Measurements from ENCODE around the gene ZNF154. TPM values are rescaled to one million over a fixed set of nuclear protein-coding genes. Genes with fewer than 3 reads are reported as not detected.

The ZNF154 gene
- total RNA-seq, 4 donors from 2014 or later, result 1.1 to 2.2 (median 1.8) TPM

GRCh38 chr19:57720878-57721277, 11.9 kb upstream of the ZNF154 start:
- intact Hi-C loops (cut with DNase I; ENCODE audit: low total_unique reads), result no loop called here
- H3K36me3 ChIP-seq, result peaks cover 0 to 41% (median 17%) of the 10 kb centered on the region in 4 donors
- DNase-seq, result no peak
- no peak overlapping the region for H3K27ac ChIP-seq
- no peak overlapping the region for H3K4me3 ChIP-seq
- 99 to 100% methylated on average over 2 to 10 of the region's 10 CpGs for WGBS, 2 donors (ENCODE audit: low coverage in 1 of 2)
- peaks cover 59 to 80% of the 10 kb centered on the region in 2 donors for H3K9me3 ChIP-seq
- TF ChIP-seq EP300 (IDR thresholded peaks at IDR 0.05; ENCODE audit: low read depth) (no peak), POLR2A (IDR thresholded peaks at IDR 0.05) (no peak)
- no peaks in the 10 kb centered on the region for H3K27me3 ChIP-seq
- in situ Hi-C loops (cut with MboI; ENCODE audit: low pct_ligation_motif_present in 1 of 4, low pct_unique_long_range_greater_than_20kb in 1 of 4, low sequenced_read_pairs in 3 of 4), result no loop called here
- H3K4me1 ChIP-seq, result no peaks in the 10 kb centered on the region

GRCh38 chr19:57719901-57720519, 11.0 kb upstream of the ZNF154 start:
- no peak for DNase-seq
- Histone ChIP-seq H3K27ac (no peak overlapping the region), H3K27me3 (no peaks in the 10 kb centered on the region), H3K4me1 (no peaks in the 10 kb centered on the region), H3K36me3 (peaks cover 0 to 41% (median 17%) of the 10 kb centered on the region in 4 donors), H3K4me3 (no peak overlapping the region), H3K9me3 (peaks cover 52 to 73% of the 10 kb centered on the region in 2 donors)
- intact Hi-C loops (cut with DNase I; ENCODE audit: low total_unique reads) (no loop called here), in situ Hi-C loops (cut with MboI; ENCODE audit: low pct_ligation_motif_present in 1 of 4, low pct_unique_long_range_greater_than_20kb in 1 of 4, low sequenced_read_pairs in 3 of 4) (no loop called here)
- TF ChIP-seq POLR2AphosphoS5 (IDR thresholded peaks at IDR 0.05) (no peak), EP300 (IDR thresholded peaks at IDR 0.05; ENCODE audit: low read depth) (no peak), POLR2A (IDR thresholded peaks at IDR 0.05) (no peak)
- TF ChIP-seq, protein P1, sequence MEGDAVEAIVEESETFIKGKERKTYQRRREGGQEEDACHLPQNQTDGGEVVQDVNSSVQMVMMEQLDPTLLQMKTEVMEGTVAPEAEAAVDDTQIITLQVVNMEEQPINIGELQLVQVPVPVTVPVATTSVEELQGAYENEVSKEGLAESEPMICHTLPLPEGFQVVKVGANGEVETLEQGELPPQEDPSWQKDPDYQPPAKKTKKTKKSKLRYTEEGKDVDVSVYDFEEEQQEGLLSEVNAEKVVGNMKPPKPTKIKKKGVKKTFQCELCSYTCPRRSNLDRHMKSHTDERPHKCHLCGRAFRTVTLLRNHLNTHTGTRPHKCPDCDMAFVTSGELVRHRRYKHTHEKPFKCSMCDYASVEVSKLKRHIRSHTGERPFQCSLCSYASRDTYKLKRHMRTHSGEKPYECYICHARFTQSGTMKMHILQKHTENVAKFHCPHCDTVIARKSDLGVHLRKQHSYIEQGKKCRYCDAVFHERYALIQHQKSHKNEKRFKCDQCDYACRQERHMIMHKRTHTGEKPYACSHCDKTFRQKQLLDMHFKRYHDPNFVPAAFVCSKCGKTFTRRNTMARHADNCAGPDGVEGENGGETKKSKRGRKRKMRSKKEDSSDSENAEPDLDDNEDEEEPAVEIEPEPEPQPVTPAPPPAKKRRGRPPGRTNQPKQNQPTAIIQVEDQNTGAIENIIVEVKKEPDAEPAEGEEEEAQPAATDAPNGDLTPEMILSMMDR (IDR thresholded peaks at IDR 0.05), result no peak
- 94% methylated on average over 4 of the region's 4 CpGs; no CpG with 5 or more reads in 1 of the 2 donors for WGBS, 2 donors (ENCODE audit: low coverage in 1 of 2)

- no peak overlapping the region for H3K4me3 ChIP-seq
- peaks cover 49 to 68% of the 10 kb centered on the region in 2 donors for H3K9me3 ChIP-seq
Measured at GRCh38 chr19:57719424-57719823, 10.4 kb upstream of the ZNF154 start.

GRCh38 chr19:57712222-57712621, 3.2 kb upstream of the ZNF154 start:
- Histone ChIP-seq H3K27me3 (no peaks in the 10 kb centered on the region), H3K27ac (no peak overlapping the region), H3K9me3 (peaks cover 22 to 38% of the 10 kb centered on the region in 2 donors), H3K36me3 (no peaks in the 10 kb centered on the region), H3K4me3 (no peak overlapping the region), H3K4me1 (peaks cover 0 to 3% (median 0%) of the 10 kb centered on the region in 4 donors)
- no peak for DNase-seq
- in situ Hi-C loops (cut with MboI; ENCODE audit: low pct_ligation_motif_present in 1 of 4, low pct_unique_long_range_greater_than_20kb in 1 of 4, low sequenced_read_pairs in 3 of 4) (no loop called here), intact Hi-C loops (cut with DNase I; ENCODE audit: low total_unique reads) (no loop called here)
- TF ChIP-seq, protein P1 (IDR thresholded peaks at IDR 0.05), result no peak
- TF ChIP-seq POLR2AphosphoS5 (IDR thresholded peaks at IDR 0.05), result no peak
- no peak for TF ChIP-seq EP300 (IDR thresholded peaks at IDR 0.05; ENCODE audit: low read depth)
- no peak for TF ChIP-seq POLR2A (IDR thresholded peaks at IDR 0.05)
- WGBS, 2 donors (ENCODE audit: low coverage in 1 of 2), result 71 to 73% methylated on average over 1 of the region's 1 CpG

More at GRCh38 chr19:57719424-57719823, 10.4 kb upstream of the ZNF154 start:
- Histone ChIP-seq H3K27ac (no peak overlapping the region), H3K27me3 (no peaks in the 10 kb centered on the region), H3K4me1 (no peaks in the 10 kb centered on the region), H3K36me3 (peaks cover 0 to 41% (median 17%) of the 10 kb centered on the region in 4 donors)
- TF ChIP-seq EP300 (IDR thresholded peaks at IDR 0.05; ENCODE audit: low read depth) (no peak), POLR2A (IDR thresholded peaks at IDR 0.05) (no peak), POLR2AphosphoS5 (IDR thresholded peaks at IDR 0.05) (no peak)
- TF ChIP-seq, protein P1 (IDR thresholded peaks at IDR 0.05), result no peak
- no peak for DNase-seq
- in situ Hi-C loops (cut with MboI; ENCODE audit: low pct_ligation_motif_present in 1 of 4, low pct_unique_long_range_greater_than_20kb in 1 of 4, low sequenced_read_pairs in 3 of 4) (no loop called here), intact Hi-C loops (cut with DNase I; ENCODE audit: low total_unique reads) (no loop called here)

Measured in transverse colon (tissue), 4 donors.